Hepatocyte (in vitro differentiated cells): ENCODE results near the gene RNF41.

Experiments used
- CTCF ChIP-seq: fragments of 200-600 bp; sonication (generic); IDR thresholded peaks from 2 replicates; pipeline ENCODE4 v1.5.1; 2016; ENCODE audit warnings: antibody characterized with exemption, mild to moderate bottlenecking; ENCODE audit not compliant: poor library complexity
- EZH2 ChIP-seq: fragments of 200-600 bp; sonication (generic); IDR thresholded peaks from 2 replicates; pipeline ENCODE4 v1.6.1; 2016; ENCODE audit warnings: antibody characterized with exemption, mild to moderate bottlenecking, borderline replicate concordance
- EZH2phosphoT487 ChIP-seq: fragments of 200-600 bp; sonication (generic); IDR thresholded peaks from one replicate; pipeline ENCODE4 v1.6.1; 2018; ENCODE audit warnings: antibody characterized with exemption, mild to moderate bottlenecking, low read depth, moderate library complexity; ENCODE audit not compliant: unreplicated experiment, severe bottlenecking

- TF ChIP-seq EZH2 (no peak), CTCF (no peak), EZH2phosphoT487 (no peak)
Observed at GRCh38 chr12:56221232-56221756, 428 bp downstream of the RNF41 start.
